Activated CD4-positive, alpha-beta memory T cell treated with anti-CD3 and anti-CD28 coated beads, Interleukin-2, amount 10 ng/mL, durations not matched to agents 7 days and 5 days (primary cell): Measurements from ENCODE around the gene C3. TPM values are rescaled to one million over a fixed set of nuclear protein-coding genes. Genes with fewer than 3 reads are reported as not detected.

ENCODE experiments used
- CTCF ChIA-PET: fragments of 350-600 bp; sonication (Branson Sonifier 250); formaldehyde crosslinking; loops from one replicate; lab custom pipeline; 2021; ENCODE audit warnings: antibody characterized with exemption, inconsistent platforms; lab: Charles Lee
- POLR2A ChIA-PET: fragments of 350-600 bp; sonication (Branson Sonifier 250); formaldehyde crosslinking; loops from one replicate; lab custom pipeline; 2021; ENCODE audit warnings: antibody characterized with exemption; lab: Charles Lee
- DNase-seq: peaks from one replicate; pipeline ENCODE4 v3.0.0-alpha.2; 2020
- H3K27ac Mint-ChIP-seq: one replicate; pipeline ENCODE4 v1.8.0; 2021; ENCODE audit warnings: mild to moderate bottlenecking, mixed read lengths
- H3K27me3 Mint-ChIP-seq: one replicate; pipeline ENCODE4 v1.8.0; 2021; ENCODE audit warnings: mixed read lengths
- H3K36me3 Mint-ChIP-seq: one replicate; pipeline ENCODE4 v1.8.0; 2021; ENCODE audit warnings: low read depth, mixed read lengths
- H3K4me1 Mint-ChIP-seq: one replicate; pipeline ENCODE4 v1.8.0; 2021; ENCODE audit warnings: mixed read lengths
- H3K4me3 Mint-ChIP-seq: one replicate; pipeline ENCODE4 v1.8.0; 2021; ENCODE audit warnings: mild to moderate bottlenecking, mixed read lengths
- H3K9me3 Mint-ChIP-seq: one replicate; pipeline ENCODE4 v1.8.0; 2021; ENCODE audit warnings: mixed read lengths
- total RNA-seq, 2 experiments: library from RNA; stranded (reverse); gene quantifications; one replicate each; pipeline ENCODE4 v1.2.3, GENCODE V29; 2021

The C3 gene
- total RNA-seq, 2 experiments from 2014 or later: 0.28 to 0.60 TPM

- Mint-ChIP-seq H3K27ac (no peak overlapping the region), H3K4me3 (no peak overlapping the region), H3K36me3 (no peaks in the 10 kb centered on the region), H3K4me1 (peaks cover 29% of the 10 kb centered on the region), H3K27me3 (peaks cover 2% of the 10 kb centered on the region), H3K9me3 (no peaks in the 10 kb centered on the region)
- no peak for DNase-seq
- POLR2A ChIA-PET: no interaction called here
- CTCF ChIA-PET: interaction anchor here (1.4 kb wide), 1 partner anchor 91 kb away, joined by 3 read pairs; no protein-coding TSS in a partner anchor
Measured at GRCh38 chr19:6723108-6723618, 2.7 kb upstream of the C3 start.

GRCh38 chr19:6721773-6722172 lies 1.3 kb upstream of the C3 start:
- ChIA-PET CTCF (interaction anchor here (1.4 kb wide), 1 partner anchor 90 kb away, joined by 3 read pairs; no protein-coding TSS in a partner anchor), POLR2A (no interaction called here)
- Mint-ChIP-seq H3K4me1 (peaks cover 36% of the 10 kb centered on the region), H3K27me3 (peaks cover 8% of the 10 kb centered on the region), H3K27ac (no peak overlapping the region), H3K36me3 (no peaks in the 10 kb centered on the region), H3K9me3 (peaks cover 5% of the 10 kb centered on the region), H3K4me3 (no peak overlapping the region)
- no peak for DNase-seq

- no peak overlapping the region for H3K4me3 Mint-ChIP-seq
- ChIA-PET CTCF (no interaction called here), POLR2A (no interaction called here)
- peaks cover 5% of the 10 kb centered on the region for H3K9me3 Mint-ChIP-seq
- H3K27me3 Mint-ChIP-seq: peaks cover 10% of the 10 kb centered on the region
- peaks cover 37% of the 10 kb centered on the region for H3K4me1 Mint-ChIP-seq
- DNase-seq: no peak
- H3K27ac Mint-ChIP-seq: no peak overlapping the region
- no peaks in the 10 kb centered on the region for H3K36me3 Mint-ChIP-seq
Measured at GRCh38 chr19:6721138-6721474, 656 bp upstream of the C3 start.

GRCh38 chr19:6719992-6720368 lies 470 bp downstream of the C3 start:
- no peak for DNase-seq
- H3K27ac Mint-ChIP-seq: no peak overlapping the region
- peaks cover 5% of the 10 kb centered on the region for H3K9me3 Mint-ChIP-seq
- no peak overlapping the region for H3K4me3 Mint-ChIP-seq
- POLR2A ChIA-PET: no interaction called here
- peaks cover 10% of the 10 kb centered on the region for H3K27me3 Mint-ChIP-seq
- H3K4me1 Mint-ChIP-seq: peaks cover 32% of the 10 kb centered on the region
- CTCF ChIA-PET: no interaction called here
- no peaks in the 10 kb centered on the region for H3K36me3 Mint-ChIP-seq

GRCh38 chr19:6719540-6719861 lies 949 bp downstream of the C3 start:
- H3K9me3 Mint-ChIP-seq: peaks cover 5% of the 10 kb centered on the region
- peaks cover 10% of the 10 kb centered on the region for H3K27me3 Mint-ChIP-seq
- no peak overlapping the region for H3K27ac Mint-ChIP-seq
- no peak for DNase-seq
- no peaks in the 10 kb centered on the region for H3K36me3 Mint-ChIP-seq
- POLR2A ChIA-PET: no interaction called here
- CTCF ChIA-PET: no interaction called here
- H3K4me3 Mint-ChIP-seq: no peak overlapping the region
- peaks cover 30% of the 10 kb centered on the region for H3K4me1 Mint-ChIP-seq

GRCh38 chr19:6718741-6719539 lies 1.5 kb downstream of the C3 start:
- ChIA-PET POLR2A (no interaction called here), CTCF (interaction anchor here (0.8 kb wide), 2 partner anchors 88 to 307 kb away, joined by 4 read pairs; no protein-coding TSS in a partner anchor)
- Mint-ChIP-seq H3K9me3 (peaks cover 5% of the 10 kb centered on the region), H3K27ac (no peak overlapping the region), H3K4me1 (peaks cover 30% of the 10 kb centered on the region), H3K36me3 (no peaks in the 10 kb centered on the region), H3K4me3 (no peak overlapping the region), H3K27me3 (peaks cover 10% of the 10 kb centered on the region)
- DNase-seq: peak; percentile 34

- Mint-ChIP-seq H3K27me3 (peaks cover 8% of the 10 kb centered on the region), H3K4me1 (peaks cover 27% of the 10 kb centered on the region), H3K4me3 (no peak overlapping the region), H3K27ac (no peak overlapping the region), H3K9me3 (peaks cover 5% of the 10 kb centered on the region), H3K36me3 (no peaks in the 10 kb centered on the region)
- no peak for DNase-seq
- ChIA-PET CTCF (interaction anchor here (0.8 kb wide), 2 partner anchors 87 to 306 kb away, joined by 4 read pairs; no protein-coding TSS in a partner anchor), POLR2A (interaction anchor here (0.6 kb wide), 1 partner anchor 196 kb away, joined by 4 read pairs; no protein-coding TSS in a partner anchor)
Measured at GRCh38 chr19:6718111-6718740, 2.2 kb downstream of the C3 start.

GRCh38 chr19:6717441-6717971 lies 2.9 kb downstream of the C3 start:
- Mint-ChIP-seq H3K4me1 (peaks cover 24% of the 10 kb centered on the region), H3K27me3 (peaks cover 8% of the 10 kb centered on the region), H3K4me3 (no peak overlapping the region), H3K27ac (peak overlapping the region; percentile 13), H3K9me3 (peaks cover 5% of the 10 kb centered on the region), H3K36me3 (no peaks in the 10 kb centered on the region)
- CTCF ChIA-PET: no interaction called here
- DNase-seq: no peak
- POLR2A ChIA-PET: no interaction called here

GRCh38 chr19:6717036-6717435 lies 3.4 kb downstream of the C3 start:
- DNase-seq: no peak
- ChIA-PET POLR2A (no interaction called here), CTCF (interaction anchor here (1.5 kb wide), 1 partner anchor 86 kb away, joined by 5 read pairs; no protein-coding TSS in a partner anchor)
- Mint-ChIP-seq H3K27me3 (peaks cover 8% of the 10 kb centered on the region), H3K4me3 (no peak overlapping the region), H3K4me1 (peaks cover 22% of the 10 kb centered on the region), H3K27ac (peak overlapping the region; percentile 13), H3K36me3 (no peaks in the 10 kb centered on the region), H3K9me3 (peaks cover 5% of the 10 kb centered on the region)

- ChIA-PET POLR2A (interaction anchor here (1.3 kb wide), 1 partner anchor 62 kb away, joined by 3 read pairs; no protein-coding TSS in a partner anchor), CTCF (interaction anchor here (0.6 to 1.5 kb wide), 3 partner anchors 75 to 155 kb away, joined by 3 to 5 read pairs (median 3); no protein-coding TSS in a partner anchor)
- Mint-ChIP-seq H3K9me3 (peaks cover 5% of the 10 kb centered on the region), H3K27ac (no peak overlapping the region), H3K36me3 (no peaks in the 10 kb centered on the region), H3K4me3 (no peak overlapping the region), H3K27me3 (peaks cover 9% of the 10 kb centered on the region), H3K4me1 (peaks cover 18% of the 10 kb centered on the region)
- DNase-seq: no peak
Measured at GRCh38 chr19:6716610-6716970, 3.9 kb downstream of the C3 start.

- no peaks in the 10 kb centered on the region for H3K36me3 Mint-ChIP-seq
- DNase-seq: no peak
- peaks cover 26% of the 10 kb centered on the region for H3K27me3 Mint-ChIP-seq
- no peak overlapping the region for H3K4me3 Mint-ChIP-seq
- ChIA-PET CTCF (interaction anchor here (1.0 kb wide), 1 partner anchor 23 kb away, joined by 3 read pairs; no protein-coding TSS in a partner anchor), POLR2A (no interaction called here)
- H3K4me1 Mint-ChIP-seq: peaks cover 19% of the 10 kb centered on the region
- no peak overlapping the region for H3K27ac Mint-ChIP-seq
- peaks cover 5% of the 10 kb centered on the region for H3K9me3 Mint-ChIP-seq
Measured at GRCh38 chr19:6714749-6715555, 5.5 kb downstream of the C3 start.

- DNase-seq: no peak
- peaks cover 14% of the 10 kb centered on the region for H3K4me1 Mint-ChIP-seq
- POLR2A ChIA-PET: no interaction called here
- H3K36me3 Mint-ChIP-seq: no peaks in the 10 kb centered on the region
- CTCF ChIA-PET: no interaction called here
- H3K4me3 Mint-ChIP-seq: no peak overlapping the region
- H3K27me3 Mint-ChIP-seq: peaks cover 35% of the 10 kb centered on the region
- peaks cover 5% of the 10 kb centered on the region for H3K9me3 Mint-ChIP-seq
- no peak overlapping the region for H3K27ac Mint-ChIP-seq
Measured at GRCh38 chr19:6713773-6714692, 6.4 kb downstream of the C3 start.
